Myometrial cell (primary cell): ENCODE data around the gene APOA5. TPM values are rescaled to one million over a fixed set of nuclear protein-coding genes. Genes with fewer than 3 reads are reported as not detected.

Experiments
- total RNA-seq: library from RNA; depleted of rRNA; stranded (reverse); fragments of >200 nt; gene quantifications from 2 replicates; pipeline ENCODE4 v1.2.3, GENCODE V29; 2015

The APOA5 gene
- total RNA-seq, result not detected in 2 replicates

DNA sequence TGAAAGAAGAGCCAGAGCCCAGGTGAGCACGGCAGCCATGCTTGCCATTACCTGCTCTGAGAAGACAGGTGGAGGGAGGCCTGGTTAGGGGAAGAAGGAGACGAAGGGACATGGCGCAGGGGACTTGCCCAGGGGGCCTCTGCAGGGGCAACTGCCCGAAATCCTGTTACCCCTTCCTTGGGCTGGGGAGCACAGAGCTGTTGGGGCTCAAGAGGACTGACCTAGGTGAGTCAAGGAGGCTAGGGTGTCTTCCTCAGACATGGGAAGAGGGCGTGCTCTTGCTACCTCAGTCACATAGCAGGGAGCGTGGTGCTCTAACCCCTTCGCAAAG, at the start of gene APOA5:
Gene APOA5 (minus strand): TSS at position 67 of the 331 bp plus-strand sequence. CDS start 19 bp downstream, at position 48.

DNA sequence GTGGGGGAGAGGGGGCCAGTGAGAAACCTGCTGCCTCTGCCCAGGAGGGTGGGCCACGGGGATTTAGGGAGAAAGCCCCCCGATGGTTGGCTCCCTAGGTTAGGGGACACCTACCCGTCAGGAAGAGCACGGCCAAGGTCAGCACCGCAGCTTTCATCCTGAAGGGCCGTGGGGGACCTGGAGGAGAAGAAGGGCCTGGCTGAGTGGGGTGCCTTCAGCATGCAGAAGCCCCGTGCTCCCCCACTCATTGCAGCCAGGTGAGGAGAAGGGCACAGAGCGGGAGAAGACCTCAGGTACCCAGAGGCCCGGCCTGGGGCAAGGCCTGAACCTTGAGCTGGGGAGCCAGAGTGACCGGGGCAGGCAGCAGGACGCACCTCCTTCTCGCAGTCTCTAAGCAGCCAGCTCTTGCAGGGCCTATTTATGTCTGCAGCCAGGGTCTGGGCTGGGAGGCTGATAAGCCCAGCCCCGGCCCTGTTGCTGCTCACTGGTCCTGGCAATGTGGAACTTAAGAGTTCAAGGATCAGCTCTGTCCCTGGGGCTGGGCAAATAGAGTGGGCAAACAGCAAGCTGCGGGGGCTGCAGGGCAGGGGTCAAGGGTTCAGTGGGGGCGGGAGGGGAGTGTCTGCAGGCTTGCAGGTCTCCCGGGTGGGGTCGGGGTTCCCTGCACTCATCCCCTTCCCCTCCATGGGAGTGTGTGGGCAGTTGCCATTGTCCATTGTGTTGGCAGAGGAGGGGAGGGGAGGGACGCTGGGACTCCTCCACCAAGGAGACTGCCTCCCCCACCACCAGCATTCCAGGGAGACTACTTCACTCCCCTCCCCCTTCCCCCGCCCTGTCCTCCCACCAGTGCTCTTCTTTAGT, 45.8 kb upstream of the APOA5 start, which contains the start of gene APOA1:
Gene APOA1 (minus strand): TSS at position 392 of the 861 bp plus-strand sequence. CDS start 235 bp downstream, at position 157.

DNA sequence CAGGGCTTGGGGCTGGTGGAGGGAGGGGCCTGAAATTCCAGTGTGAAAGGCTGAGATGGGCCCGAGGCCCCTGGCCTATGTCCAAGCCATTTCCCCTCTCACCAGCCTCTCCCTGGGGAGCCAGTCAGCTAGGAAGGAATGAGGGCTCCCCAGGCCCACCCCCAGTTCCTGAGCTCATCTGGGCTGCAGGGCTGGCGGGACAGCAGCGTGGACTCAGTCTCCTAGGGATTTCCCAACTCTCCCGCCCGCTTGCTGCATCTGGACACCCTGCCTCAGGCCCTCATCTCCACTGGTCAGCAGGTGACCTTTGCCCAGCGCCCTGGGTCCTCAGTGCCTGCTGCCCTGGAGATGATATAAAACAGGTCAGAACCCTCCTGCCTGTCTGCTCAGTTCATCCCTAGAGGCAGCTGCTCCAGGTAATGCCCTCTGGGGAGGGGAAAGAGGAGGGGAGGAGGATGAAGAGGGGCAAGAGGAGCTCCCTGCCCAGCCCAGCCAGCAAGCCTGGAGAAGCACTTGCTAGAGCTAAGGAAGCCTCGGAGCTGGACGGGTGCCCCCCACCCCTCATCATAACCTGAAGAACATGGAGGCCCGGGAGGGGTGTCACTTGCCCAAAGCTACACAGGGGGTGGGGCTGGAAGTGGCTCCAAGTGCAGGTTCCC, 38.0 kb upstream of the APOA5 start, which contains the start of gene APOC3:
Gene APOC3 (plus strand): TSS at position 383 of the 659 bp plus-strand sequence. CDS start 676 bp downstream, outside the sequence.

DNA sequence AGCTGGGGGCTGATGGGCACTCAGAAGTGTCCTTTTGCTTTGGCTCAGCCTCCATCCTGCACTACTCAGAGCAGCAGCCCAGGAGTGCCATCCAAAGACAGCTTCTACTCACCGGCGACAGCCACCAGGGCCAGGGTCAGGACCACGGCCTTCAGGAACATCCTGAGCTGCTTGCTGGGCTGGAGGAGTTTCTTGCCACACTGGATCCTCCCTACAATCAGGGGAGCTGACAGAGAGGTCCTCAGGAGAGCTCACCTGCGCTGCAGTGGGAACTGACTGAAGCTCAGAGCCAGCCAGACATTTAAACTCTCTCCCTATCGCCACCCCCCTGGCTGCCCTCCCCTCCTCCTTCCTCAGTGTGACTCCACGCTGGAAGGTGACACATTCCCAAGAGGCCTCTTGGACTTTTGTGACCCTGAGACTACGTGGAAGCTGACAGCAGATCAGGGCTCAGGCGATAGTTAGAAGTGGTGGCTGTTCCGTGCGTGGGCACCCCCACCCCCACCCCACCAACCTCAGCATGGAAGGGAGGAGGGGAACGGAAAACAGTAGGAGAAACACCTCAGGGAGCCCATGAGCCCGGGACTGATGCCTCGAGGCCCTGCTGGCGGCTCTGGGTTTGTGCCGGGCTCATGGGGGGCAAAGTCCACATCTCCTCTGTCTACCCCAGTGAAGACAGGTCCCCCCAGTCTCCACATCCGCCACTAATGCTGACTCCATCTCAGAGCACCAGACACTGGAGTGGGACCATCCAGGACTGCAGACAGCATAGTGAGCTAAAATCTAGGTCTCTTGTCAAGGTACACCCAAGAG, 31.6 kb upstream of the APOA5 start, which contains the start of gene APOA4:
Gene APOA4 (minus strand): TSS at position 274 of the 813 bp plus-strand sequence. CDS start 113 bp downstream, at position 161.

GRCh38 chr11:116787786-116788486, 3.7 kb downstream of the APOA5 start, which contains the start of gene ZPR1:
Gene ZPR1, minus strand, starts transcription at chr11:116788023. Its CDS starts 33 bp downstream, at chr11:116787990.

DNA sequence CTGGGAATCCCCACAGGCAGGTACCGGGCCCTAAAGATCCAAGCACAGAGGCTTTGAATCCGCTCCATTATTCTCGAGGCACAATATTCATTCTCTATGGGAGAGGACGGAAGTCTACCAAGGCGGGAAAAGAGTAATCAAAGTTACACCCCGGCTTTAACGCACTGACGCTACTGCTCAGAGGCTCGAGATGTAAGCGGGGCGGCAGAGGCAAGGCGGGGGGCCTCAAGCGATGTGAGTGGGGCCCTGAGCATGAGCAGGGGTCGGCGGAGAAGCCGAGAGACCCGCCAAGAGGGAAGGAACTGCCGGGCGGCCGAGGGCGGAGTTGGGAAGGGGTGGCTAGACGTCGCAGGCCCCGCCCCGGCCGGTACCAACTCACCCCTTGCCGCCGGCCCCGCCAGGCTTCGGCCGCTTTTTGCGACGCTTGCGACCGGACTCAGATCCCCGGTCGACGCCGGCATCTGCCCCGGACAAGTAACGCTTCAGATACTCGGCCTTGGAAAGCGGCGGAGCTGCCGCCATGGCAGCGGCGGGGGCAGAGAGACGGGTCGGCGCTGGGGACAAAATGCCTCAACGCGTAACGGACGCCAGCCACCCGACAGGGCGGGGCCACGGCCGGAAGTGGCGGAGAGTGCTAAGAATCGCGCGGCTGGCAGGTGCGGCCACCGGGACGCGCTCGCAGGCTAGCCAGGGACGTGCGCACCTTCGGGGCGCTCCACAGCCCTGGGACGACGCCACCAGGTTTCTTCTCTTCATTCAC, 19.1 kb downstream of the APOA5 start, which contains the start of gene BUD13:
Gene BUD13 (minus strand): TSS at position 545 of the 760 bp plus-strand sequence. CDS start 23 bp downstream, at position 522.

Other genes with a start within 250 kb of the APOA5 start
- 9.6 and 13.8 TPM in 2 replicates for gene BUD13, start 18.9 kb downstream of the APOA5 start, total RNA-seq
- gene ZPR1, start 3.9 kb downstream of the APOA5 start, total RNA-seq, result 52.3 and 57.9 TPM in 2 replicates
- gene APOA4, start 31.4 kb upstream of the APOA5 start, total RNA-seq, result not detected in 2 replicates
- gene APOC3, start 38.0 kb upstream of the APOA5 start, total RNA-seq, result not detected in 2 replicates
- 0.35 TPM in 1 of 2 replicates, not detected in the other for gene APOA1, start 45.7 kb upstream of the APOA5 start, total RNA-seq